Measurements from ENCODE around the gene SOST.

DNA sequence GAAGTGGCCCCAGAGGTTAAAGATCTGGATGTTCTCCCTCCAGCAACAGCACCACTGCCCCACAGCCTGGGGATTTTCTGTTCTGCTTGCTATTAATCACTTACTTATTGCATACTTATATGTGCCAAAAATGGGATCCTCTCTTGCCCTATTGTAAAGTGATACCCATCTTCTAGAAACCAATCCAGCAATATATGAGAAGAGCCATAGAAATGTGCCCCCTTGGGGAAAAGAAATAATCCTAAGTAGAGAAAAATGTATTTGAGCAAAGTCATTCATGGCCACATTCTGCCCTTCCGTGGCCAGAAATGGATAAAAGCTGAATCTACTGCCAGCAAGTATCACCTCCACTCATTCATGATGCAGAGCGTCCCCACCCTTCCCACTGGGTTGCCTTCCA is 20.9 kb downstream of the SOST start:
- TF ChIP-seq, protein P1, sequence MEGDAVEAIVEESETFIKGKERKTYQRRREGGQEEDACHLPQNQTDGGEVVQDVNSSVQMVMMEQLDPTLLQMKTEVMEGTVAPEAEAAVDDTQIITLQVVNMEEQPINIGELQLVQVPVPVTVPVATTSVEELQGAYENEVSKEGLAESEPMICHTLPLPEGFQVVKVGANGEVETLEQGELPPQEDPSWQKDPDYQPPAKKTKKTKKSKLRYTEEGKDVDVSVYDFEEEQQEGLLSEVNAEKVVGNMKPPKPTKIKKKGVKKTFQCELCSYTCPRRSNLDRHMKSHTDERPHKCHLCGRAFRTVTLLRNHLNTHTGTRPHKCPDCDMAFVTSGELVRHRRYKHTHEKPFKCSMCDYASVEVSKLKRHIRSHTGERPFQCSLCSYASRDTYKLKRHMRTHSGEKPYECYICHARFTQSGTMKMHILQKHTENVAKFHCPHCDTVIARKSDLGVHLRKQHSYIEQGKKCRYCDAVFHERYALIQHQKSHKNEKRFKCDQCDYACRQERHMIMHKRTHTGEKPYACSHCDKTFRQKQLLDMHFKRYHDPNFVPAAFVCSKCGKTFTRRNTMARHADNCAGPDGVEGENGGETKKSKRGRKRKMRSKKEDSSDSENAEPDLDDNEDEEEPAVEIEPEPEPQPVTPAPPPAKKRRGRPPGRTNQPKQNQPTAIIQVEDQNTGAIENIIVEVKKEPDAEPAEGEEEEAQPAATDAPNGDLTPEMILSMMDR (IDR thresholded peaks at IDR 0.05; ENCODE audit: low read depth, low read length), result no peak
- no peak for TF ChIP-seq EZH2phosphoT487 (IDR thresholded peaks at IDR 0.05; ENCODE audit: low read depth)

Measured in OCI-LY3 (cell line).